GM21825 (cell line): ENCODE measurements around the gene PIK3CD.
"Not testable (repeated sequence)": the region's sequence is repeated elsewhere in the genome, so short reads cannot be mapped to it uniquely, and the experiment has no call there.

Source experiments
- ATAC-seq: cut with Tn5 transposase; IDR thresholded peaks from one replicate; pipeline ENCODE4 v1.9.1; 2021; ENCODE audit warnings: mild to moderate bottlenecking, moderate library complexity; ENCODE audit not compliant: unreplicated experiment

Gene PIK3CD

GRCh38 chr1:9653491-9654050 is 2.0 kb downstream of the PIK3CD start:
- ATAC-seq = no peak

GRCh38 chr1:9654051-9654833 is 2.7 kb downstream of the PIK3CD start:
- no peak for ATAC-seq

- no peak for ATAC-seq
Measured at GRCh38 chr1:9654834-9655723, 3.5 kb downstream of the PIK3CD start.

GRCh38 chr1:9655836-9656235 is 4.3 kb downstream of the PIK3CD start:
- no peak for ATAC-seq

GRCh38 chr1:9657521-9658032 is 6.0 kb downstream of the PIK3CD start:
- no peak for ATAC-seq

- no peak for ATAC-seq
Measured at GRCh38 chr1:9658199-9658598, 6.7 kb downstream of the PIK3CD start.

GRCh38 chr1:9659328-9659727 is 7.8 kb downstream of the PIK3CD start:
- no peak for ATAC-seq

- ATAC-seq = no peak
Measured at GRCh38 chr1:9663257-9663656, 11.7 kb downstream of the PIK3CD start.

- ATAC-seq = no peak
Measured at GRCh38 chr1:9665193-9665592, 13.7 kb downstream of the PIK3CD start.

GRCh38 chr1:9668080-9668479 is 16.5 kb downstream of the PIK3CD start:
- no peak for ATAC-seq

- no peak for ATAC-seq
Measured at GRCh38 chr1:9670085-9670484, 18.6 kb downstream of the PIK3CD start.

- ATAC-seq = no peak
Measured at GRCh38 chr1:9671377-9672140, 20.0 kb downstream of the PIK3CD start.

GRCh38 chr1:9672444-9672843 is 20.9 kb downstream of the PIK3CD start:
- no peak for ATAC-seq

- ATAC-seq = no peak
Measured at GRCh38 chr1:9675393-9675792, 23.9 kb downstream of the PIK3CD start.

- not testable (repeated sequence) for ATAC-seq
Measured at GRCh38 chr1:9676128-9676527, 24.6 kb downstream of the PIK3CD start.

GRCh38 chr1:9676815-9677393 is 25.4 kb downstream of the PIK3CD start:
- ATAC-seq = no peak

- ATAC-seq = no peak
Measured at GRCh38 chr1:9680091-9680490, 28.6 kb downstream of the PIK3CD start.

- ATAC-seq = no peak
Measured at GRCh38 chr1:9680828-9681227, 29.3 kb downstream of the PIK3CD start.

- no peak for ATAC-seq
Measured at GRCh38 chr1:9684801-9685200, 33.3 kb downstream of the PIK3CD start.

GRCh38 chr1:9687120-9687873 is 35.8 kb downstream of the PIK3CD start:
- peak; percentile 33 for ATAC-seq
